HG02678 (cell line): Measurements from ENCODE around the gene TMTC2.
"Not testable (repeated sequence)": the region's sequence is repeated elsewhere in the genome, so short reads cannot be mapped to it uniquely, and the experiment has no call there.

Source experiments
- ATAC-seq: cut with Tn5 transposase; IDR thresholded peaks from one replicate; pipeline ENCODE4 v1.9.1; 2021; ENCODE audit warnings: mild to moderate bottlenecking, moderate library complexity; ENCODE audit not compliant: unreplicated experiment

Gene TMTC2

GRCh38 chr12:82787016-82787415, 100.3 kb downstream of the TMTC2 start:
- ATAC-seq = no peak

GRCh38 chr12:82788594-82788993, 101.9 kb downstream of the TMTC2 start:
- no peak for ATAC-seq

- no peak for ATAC-seq
Observed at GRCh38 chr12:82789674-82790073, 103.0 kb downstream of the TMTC2 start.

GRCh38 chr12:82793751-82794281, 107.1 kb downstream of the TMTC2 start:
- no peak for ATAC-seq

GRCh38 chr12:82797480-82797879, 110.8 kb downstream of the TMTC2 start:
- ATAC-seq = no peak

GRCh38 chr12:82800185-82800584, 113.5 kb downstream of the TMTC2 start:
- ATAC-seq = no peak

- ATAC-seq = no peak
Observed at GRCh38 chr12:82801951-82802610, 115.4 kb downstream of the TMTC2 start.

- ATAC-seq = no peak
Observed at GRCh38 chr12:82803201-82803600, 116.5 kb downstream of the TMTC2 start.

- ATAC-seq = no peak
Observed at GRCh38 chr12:82804601-82805000, 117.9 kb downstream of the TMTC2 start.

- not testable (repeated sequence) for ATAC-seq
Observed at GRCh38 chr12:82805004-82805403, 118.3 kb downstream of the TMTC2 start.

GRCh38 chr12:82805812-82806497, 119.2 kb downstream of the TMTC2 start:
- no peak for ATAC-seq

GRCh38 chr12:82807132-82807737, 120.5 kb downstream of the TMTC2 start:
- ATAC-seq = no peak

- no peak for ATAC-seq
Observed at GRCh38 chr12:82810568-82810967, 123.9 kb downstream of the TMTC2 start.

GRCh38 chr12:82817368-82817767, 130.7 kb downstream of the TMTC2 start:
- ATAC-seq = no peak

- ATAC-seq = no peak
Observed at GRCh38 chr12:82818271-82819035, 131.7 kb downstream of the TMTC2 start.

- ATAC-seq = no peak
Observed at GRCh38 chr12:82826505-82826904, 139.8 kb downstream of the TMTC2 start.

- no peak for ATAC-seq
Observed at GRCh38 chr12:82832096-82832495, 145.4 kb downstream of the TMTC2 start.

GRCh38 chr12:82832981-82833380, 146.3 kb downstream of the TMTC2 start:
- ATAC-seq = no peak

GRCh38 chr12:82833481-82833880, 146.8 kb downstream of the TMTC2 start:
- ATAC-seq = no peak

GRCh38 chr12:82835217-82835616, 148.5 kb downstream of the TMTC2 start:
- no peak for ATAC-seq

GRCh38 chr12:82838131-82838551, 151.4 kb downstream of the TMTC2 start:
- ATAC-seq = no peak
